ENCODE data around the gene NEURL1B. TPM values are rescaled to one million over a fixed set of nuclear protein-coding genes. Genes with fewer than 3 reads are reported as not detected.
"Not testable (repeated sequence)": the region's sequence is repeated elsewhere in the genome, so short reads cannot be mapped to it uniquely, and the experiment has no call there.

NEURL1B gene
- total RNA-seq, 4 donors from 2014 or later: 8.2 to 29.9 (median 10.9) TPM

- Histone ChIP-seq H3K4me1 (peaks cover 3 to 10% of the 10 kb centered on the region in 2 donors), H3K27ac (peak overlapping the region in 1 of 3 donors; percentile 6), H3K4me3 (replicated peaks in 1 of 3) (no peak overlapping the region), H3K27me3 (no peaks in the 10 kb centered on the region), H3K9me3 (no peaks in the 10 kb centered on the region), H3K36me3 (no peaks in the 10 kb centered on the region)
- TF ChIP-seq POLR2A (IDR thresholded peaks at IDR 0.05) (no peak), CTCF (IDR thresholded peaks at IDR 0.05) (no peak)
- WGBS, 2 donors: 87 to 88% methylated on average over 11 of the region's 11 CpGs
- intact Hi-C loops (cut with DNase I): no loop called here
- DNase-seq: no peak
Observed at GRCh38 chr5:172645271-172646055, 4.4 kb downstream of the NEURL1B start.

GRCh38 chr5:172646716-172647285, 5.7 kb downstream of the NEURL1B start:
- intact Hi-C loops (cut with DNase I): no loop called here
- Histone ChIP-seq H3K9me3 (no peaks in the 10 kb centered on the region), H3K4me1 (no peaks in the 10 kb centered on the region), H3K36me3 (no peaks in the 10 kb centered on the region), H3K4me3 (replicated peaks in 1 of 3) (no peak overlapping the region), H3K27ac (no peak overlapping the region), H3K27me3 (no peaks in the 10 kb centered on the region)
- peak in 1 of 6 experiments; percentile 19 for TF ChIP-seq CTCF (IDR thresholded peaks at IDR 0.05)
- TF ChIP-seq POLR2A (IDR thresholded peaks at IDR 0.05): no peak
- 80 to 82% methylated on average over 10 of the region's 10 CpGs for WGBS, 2 donors
- DNase-seq: no peak

GRCh38 chr5:172647352-172648012, 6.4 kb downstream of the NEURL1B start:
- WGBS, 2 donors: 74 to 80% methylated on average over 7 to 11 of the region's 11 CpGs
- DNase-seq: no peak
- H3K36me3 ChIP-seq: no peaks in the 10 kb centered on the region
- no peaks in the 10 kb centered on the region for H3K4me1 ChIP-seq
- H3K4me3 ChIP-seq (replicated peaks in 1 of 3): no peak overlapping the region
- H3K9me3 ChIP-seq: no peaks in the 10 kb centered on the region
- intact Hi-C loops (cut with DNase I): no loop called here
- no peaks in the 10 kb centered on the region for H3K27me3 ChIP-seq
- H3K27ac ChIP-seq: no peak overlapping the region
- TF ChIP-seq CTCF (IDR thresholded peaks at IDR 0.05) (no peak), POLR2A (IDR thresholded peaks at IDR 0.05) (no peak)

GRCh38 chr5:172648013-172648381, 6.9 kb downstream of the NEURL1B start:
- Histone ChIP-seq H3K4me1 (no peaks in the 10 kb centered on the region), H3K36me3 (no peaks in the 10 kb centered on the region), H3K27ac (no peak overlapping the region), H3K27me3 (no peaks in the 10 kb centered on the region), H3K9me3 (no peaks in the 10 kb centered on the region), H3K4me3 (replicated peaks in 1 of 3) (no peak overlapping the region)
- intact Hi-C loops (cut with DNase I): no loop called here
- 71 to 89% methylated on average over 5 to 7 of the region's 7 CpGs for WGBS, 2 donors
- no peak for DNase-seq
- TF ChIP-seq POLR2A (IDR thresholded peaks at IDR 0.05) (no peak), CTCF (IDR thresholded peaks at IDR 0.05) (no peak)

GRCh38 chr5:172648755-172649154, 7.7 kb downstream of the NEURL1B start:
- intact Hi-C loops (cut with DNase I): no loop called here
- Histone ChIP-seq H3K27ac (no peak overlapping the region), H3K27me3 (no peaks in the 10 kb centered on the region), H3K36me3 (no peaks in the 10 kb centered on the region), H3K4me1 (no peaks in the 10 kb centered on the region), H3K9me3 (no peaks in the 10 kb centered on the region), H3K4me3 (replicated peaks in 1 of 3) (no peak overlapping the region)
- WGBS, 2 donors: 79 to 94% methylated on average over 2 to 3 of the region's 3 CpGs
- no peak for DNase-seq
- no peak for TF ChIP-seq POLR2A (IDR thresholded peaks at IDR 0.05)
- no peak for TF ChIP-seq CTCF (IDR thresholded peaks at IDR 0.05)

- intact Hi-C loops (cut with DNase I); H3K27ac ChIP-seq; H3K27me3 ChIP-seq; H3K9me3 ChIP-seq; H3K36me3 ChIP-seq; DNase-seq; H3K4me3 ChIP-seq (replicated peaks in 1 of 3): not testable (repeated sequence)
- H3K4me1 ChIP-seq: peaks cover 0 to 21% of the 10 kb centered on the region in 2 donors
- 94 to 96% methylated on average over 13 of the region's 13 CpGs for WGBS, 2 donors
Observed at GRCh38 chr5:172656496-172656895, 15.4 kb downstream of the NEURL1B start.

GRCh38 chr5:172657524-172658233, 16.6 kb downstream of the NEURL1B start:
- H3K4me1 ChIP-seq: peaks cover 0 to 21% of the 10 kb centered on the region in 2 donors

More at GRCh38 chr5:172657524-172658233, 16.6 kb downstream of the NEURL1B start:
- H3K27me3 ChIP-seq; H3K36me3 ChIP-seq; intact Hi-C loops (cut with DNase I); H3K4me3 ChIP-seq (replicated peaks in 1 of 3); DNase-seq; H3K9me3 ChIP-seq: not testable (repeated sequence)
- peak overlapping the region in 1 of 3 donors; percentile 56 for H3K27ac ChIP-seq
- WGBS, 2 donors: 53 to 58% methylated on average over 17 of the region's 17 CpGs
